IgD-negative memory B cell (primary cell): Measurements from ENCODE around the gene ZNF286A. TPM values are rescaled to one million over a fixed set of nuclear protein-coding genes. Genes with fewer than 3 reads are reported as not detected.
"Not testable (repeated sequence)": the region's sequence is repeated elsewhere in the genome, so short reads cannot be mapped to it uniquely, and the experiment has no call there.

Experiments
- H3K27ac Mint-ChIP-seq, 3 donors: one replicate each; pipeline ENCODE4 v1.8.0; 2020 to 2022; ENCODE audit warnings: mild to moderate bottlenecking in 3 of 3, mixed read lengths in 3 of 3, moderate library complexity in 1 of 3
- H3K27me3 Mint-ChIP-seq: one replicate; pipeline ENCODE4 v1.8.0; 2021; ENCODE audit warnings: mixed read lengths
- H3K36me3 Mint-ChIP-seq: one replicate; pipeline ENCODE4 v1.8.0; 2020; ENCODE audit warnings: mild to moderate bottlenecking, mixed read lengths
- H3K4me1 Mint-ChIP-seq, 3 donors: one replicate each; pipeline ENCODE4 v1.8.0; 2020 to 2022; ENCODE audit warnings: mixed read lengths in 3 of 3, mild to moderate bottlenecking in 1 of 3
- H3K4me3 Mint-ChIP-seq, 4 donors: one replicate each; pipeline ENCODE4 v1.8.0; 2020 to 2022; ENCODE audit warnings: mild to moderate bottlenecking in 4 of 4, mixed read lengths in 4 of 4, moderate library complexity in 3 of 4
- H3K9me3 Mint-ChIP-seq, 3 donors: one replicate each; pipeline ENCODE4 v1.8.0; 2020 to 2021; ENCODE audit warnings: mixed read lengths in 3 of 3, mild to moderate bottlenecking in 1 of 3
- polyA plus RNA-seq: library from polyadenylated mRNA; unstranded; fragments of 300-500 nt; fragmentation: Illumina TruSeq; gene quantifications from one replicate; pipeline ENCODE4 v1.2.3, GENCODE V29; 2021

ZNF286A gene
- polyA plus RNA-seq, 1 donor from 2014 or later, result 12.6 TPM

DNA sequence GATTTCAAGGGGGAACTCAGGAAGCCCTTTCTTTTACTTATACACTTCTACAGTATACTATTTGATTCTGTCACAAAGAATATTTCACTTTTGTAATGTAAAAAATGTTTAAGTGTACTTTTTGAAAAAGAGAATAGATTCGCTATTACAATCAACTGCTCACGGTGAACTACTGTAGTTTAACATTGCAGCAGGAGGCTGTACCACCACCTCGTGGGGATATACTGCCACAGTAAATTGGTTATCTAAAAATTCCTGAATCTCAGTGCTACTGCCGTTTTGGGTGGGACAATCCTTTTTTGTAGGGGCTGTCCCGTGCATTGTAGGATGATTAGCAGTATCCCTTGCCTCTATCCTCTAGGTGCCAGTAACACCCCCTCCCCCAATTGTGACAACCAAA is 30.0 kb upstream of the ZNF286A start:
- not testable (repeated sequence) for H3K36me3 Mint-ChIP-seq, H3K27me3 Mint-ChIP-seq, H3K4me3 Mint-ChIP-seq, H3K9me3 Mint-ChIP-seq, H3K4me1 Mint-ChIP-seq, H3K27ac Mint-ChIP-seq

DNA sequence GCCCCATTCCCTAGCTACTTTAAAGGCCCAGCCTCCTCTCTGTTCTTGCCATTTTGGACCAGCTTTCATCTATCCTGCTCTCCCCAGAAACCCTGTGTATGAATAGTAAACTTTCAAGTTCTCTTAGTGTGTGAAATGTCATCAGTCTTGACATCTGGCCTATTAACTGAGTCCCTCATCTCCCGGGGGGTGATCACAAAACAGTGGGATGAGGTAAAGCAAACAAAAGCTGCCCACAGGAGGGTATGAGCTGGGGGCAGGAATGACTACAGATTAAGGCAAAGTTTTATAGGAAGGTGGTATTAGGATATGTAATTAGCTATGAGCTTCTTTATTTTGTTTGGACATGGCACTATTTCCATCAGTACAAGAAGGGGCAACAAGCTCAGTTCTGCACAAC is 24.9 kb upstream of the ZNF286A start:
- H3K9me3 Mint-ChIP-seq, H3K4me1 Mint-ChIP-seq, H3K36me3 Mint-ChIP-seq, H3K27me3 Mint-ChIP-seq, H3K27ac Mint-ChIP-seq, H3K4me3 Mint-ChIP-seq: not testable (repeated sequence)

DNA sequence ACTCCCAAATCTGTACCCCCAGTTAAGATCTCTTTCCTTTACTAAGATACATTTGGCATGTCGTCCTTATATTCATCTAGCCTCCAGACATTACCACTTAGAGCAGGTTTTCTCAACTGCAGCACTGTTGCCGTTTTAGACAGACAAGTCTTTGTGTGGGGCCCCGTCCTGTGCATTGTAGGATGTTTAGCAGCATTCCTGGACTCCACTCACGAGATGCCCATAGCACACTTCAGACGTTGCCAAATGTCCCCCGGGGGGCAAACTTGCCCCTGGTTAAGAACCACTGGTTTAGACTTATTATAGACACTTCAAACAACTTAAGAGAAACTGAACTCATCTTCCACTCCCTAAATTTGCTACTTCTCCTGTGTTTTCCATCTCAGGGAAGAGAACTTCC is 23.6 kb upstream of the ZNF286A start:
- H3K4me3 Mint-ChIP-seq, H3K27me3 Mint-ChIP-seq, H3K9me3 Mint-ChIP-seq, H3K4me1 Mint-ChIP-seq, H3K27ac Mint-ChIP-seq, H3K36me3 Mint-ChIP-seq: not testable (repeated sequence)

DNA sequence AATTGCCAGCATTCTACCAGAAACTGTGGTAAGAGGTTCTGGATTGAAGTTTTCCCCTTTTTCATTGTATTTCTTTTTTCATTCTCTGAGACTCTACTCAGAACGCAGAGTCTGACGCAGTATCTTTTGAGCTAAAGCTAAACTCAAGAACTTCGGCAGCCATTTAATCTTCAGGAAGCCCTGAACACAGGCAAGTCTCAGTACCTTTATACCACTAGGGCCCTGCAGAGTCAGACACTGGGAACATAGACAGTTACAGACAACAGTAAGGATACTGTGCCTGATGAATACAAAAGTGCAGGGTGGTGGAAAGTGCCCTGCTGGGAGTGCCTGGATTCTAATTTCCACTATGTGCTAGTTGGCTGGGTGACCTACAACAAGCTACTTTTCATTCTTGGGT is 16.4 kb upstream of the ZNF286A start:
- Mint-ChIP-seq H3K4me3 (peak overlapping the region; percentile 69 to 98 (median 96)), H3K4me1 (peaks cover 13 to 15% (median 15%) of the 10 kb centered on the region in 3 donors)
- not testable (repeated sequence) for H3K9me3 Mint-ChIP-seq, H3K27me3 Mint-ChIP-seq, H3K27ac Mint-ChIP-seq, H3K36me3 Mint-ChIP-seq

DNA sequence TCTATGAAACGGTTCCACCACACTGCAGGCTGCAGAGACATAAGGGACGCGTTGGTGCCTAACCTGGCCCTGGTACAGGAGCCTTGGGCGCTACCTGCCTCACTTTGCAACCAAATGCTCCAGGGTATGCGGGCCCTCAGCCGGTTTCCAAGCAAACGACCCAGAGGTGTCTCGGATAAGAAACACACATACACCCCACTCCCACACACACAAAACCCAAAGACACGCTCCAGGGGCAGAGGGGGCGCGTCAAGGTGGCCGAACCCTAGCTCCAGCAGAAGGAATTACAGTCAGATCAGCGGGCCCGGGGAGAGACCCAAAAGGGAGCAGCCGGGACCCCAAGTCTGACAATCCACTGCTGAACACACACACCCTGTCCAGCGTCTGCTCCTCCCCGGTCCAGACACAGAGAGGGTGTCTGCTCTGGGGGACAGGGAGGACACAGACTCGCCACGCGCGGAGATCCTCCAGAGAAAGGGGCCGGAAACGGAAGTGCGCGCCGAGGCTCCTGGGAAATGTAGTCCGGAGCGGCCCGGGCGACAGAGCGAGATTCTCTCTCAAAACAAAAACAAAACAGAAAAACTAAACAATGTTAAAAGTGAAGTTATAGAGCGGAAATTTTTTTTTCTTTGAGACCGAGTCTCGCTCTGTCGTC is 15.6 kb upstream of the ZNF286A start, which contains the start of gene TRIM16:
Gene TRIM16 (minus strand): TSS at position 488 of the 655 bp plus-strand sequence. CDS start 32,702 bp downstream, outside the sequence.
- H3K9me3 Mint-ChIP-seq, result not testable (repeated sequence)

DNA sequence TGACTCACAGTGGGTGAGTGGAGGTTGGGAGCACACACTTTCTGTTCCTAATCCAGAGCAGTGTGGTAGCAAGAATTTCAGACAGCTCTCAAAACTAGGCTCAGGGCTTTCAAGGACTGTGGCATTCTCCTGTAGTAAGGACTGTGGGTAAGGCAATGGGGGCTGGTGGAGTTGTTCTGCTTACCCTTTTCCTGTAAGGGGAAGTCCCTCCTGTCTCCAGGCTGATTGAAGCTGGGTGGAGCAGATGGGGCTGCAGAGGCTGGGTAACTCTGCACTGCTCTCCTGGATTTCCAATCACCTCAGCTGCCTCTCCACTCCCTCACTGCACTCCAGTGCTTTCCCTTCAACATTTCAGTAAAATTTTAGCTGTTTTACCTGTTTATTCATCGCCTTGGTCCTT is 12.1 kb upstream of the ZNF286A start:
- not testable (repeated sequence) for H3K36me3 Mint-ChIP-seq, H3K9me3 Mint-ChIP-seq, H3K27ac Mint-ChIP-seq, H3K27me3 Mint-ChIP-seq
- peak overlapping the region in 1 of 4 donors; percentile 8 for H3K4me3 Mint-ChIP-seq
- H3K4me1 Mint-ChIP-seq, result peaks cover 13 to 15% (median 14%) of the 10 kb centered on the region in 3 donors

More for the DNA sequence above, 15.6 kb upstream of the ZNF286A start, which contains the start of gene TRIM16:
- not testable (repeated sequence) for H3K27me3 Mint-ChIP-seq, H3K36me3 Mint-ChIP-seq
- H3K4me1 Mint-ChIP-seq, result peaks cover 13 to 15% (median 15%) of the 10 kb centered on the region in 3 donors
- H3K4me3 Mint-ChIP-seq, result peak within 1 kb of the TSS; percentile 96 to 98 (median 96)
- H3K27ac Mint-ChIP-seq, result peak within 1 kb of the TSS; percentile 73 to 95 (median 74)

DNA sequence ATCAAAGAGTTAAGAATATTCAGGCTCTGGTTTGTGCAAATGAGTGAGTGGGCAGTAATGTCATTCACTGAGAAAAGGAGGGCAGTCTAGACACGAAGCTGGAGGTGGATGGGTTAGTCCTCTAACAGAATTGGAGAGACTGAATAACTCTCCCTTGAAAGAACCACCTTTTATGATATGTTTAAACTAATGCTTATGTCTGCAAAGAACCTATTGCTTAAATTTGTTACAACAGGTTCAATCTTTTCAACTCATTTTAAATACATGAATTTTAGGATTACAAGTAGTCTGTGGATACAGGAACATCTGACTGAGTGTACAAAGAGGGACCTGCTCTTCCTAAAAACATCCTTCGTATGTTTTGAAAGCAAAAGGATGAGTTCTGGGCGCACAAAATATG is 585 bp upstream of the ZNF286A start:
- not testable (repeated sequence) for H3K9me3 Mint-ChIP-seq, H3K36me3 Mint-ChIP-seq, H3K27me3 Mint-ChIP-seq
- H3K4me1 Mint-ChIP-seq, result peaks cover 4 to 10% (median 6%) of the 10 kb centered on the region in 3 donors
- peak overlapping the region; percentile 94 to 98 (median 96) for H3K4me3 Mint-ChIP-seq
- H3K27ac Mint-ChIP-seq, result peak overlapping the region in 1 of 3 donors; percentile 60

DNA sequence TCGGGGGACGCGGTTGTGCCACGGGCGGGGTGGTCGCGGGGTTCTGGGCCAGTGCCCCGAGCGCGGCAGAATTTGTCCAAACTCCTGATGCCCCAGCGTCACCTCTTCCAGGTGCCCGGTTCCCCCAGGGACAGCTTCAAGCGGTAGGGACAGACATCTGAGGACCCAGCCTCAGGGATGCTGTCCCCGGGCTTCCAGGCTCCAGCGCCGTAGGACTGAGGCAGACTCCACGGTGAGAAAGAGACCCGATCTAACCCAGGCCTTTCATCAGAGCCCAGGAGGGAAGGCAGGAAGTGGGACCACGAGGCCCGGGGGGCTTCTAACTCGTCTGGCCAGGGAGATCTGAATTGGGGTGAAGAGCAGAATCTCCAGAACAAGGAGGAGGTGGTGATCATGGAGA is 385 bp downstream of the ZNF286A start:
- H3K27ac Mint-ChIP-seq, result peak overlapping the region in 1 of 3 donors; percentile 91
- H3K36me3 Mint-ChIP-seq, H3K9me3 Mint-ChIP-seq, H3K27me3 Mint-ChIP-seq: not testable (repeated sequence)
- H3K4me3 Mint-ChIP-seq, result peak overlapping the region in 3 of 4 donors; percentile 94 to 96 (median 95)
- peaks cover 4 to 10% (median 6%) of the 10 kb centered on the region in 3 donors for H3K4me1 Mint-ChIP-seq

DNA sequence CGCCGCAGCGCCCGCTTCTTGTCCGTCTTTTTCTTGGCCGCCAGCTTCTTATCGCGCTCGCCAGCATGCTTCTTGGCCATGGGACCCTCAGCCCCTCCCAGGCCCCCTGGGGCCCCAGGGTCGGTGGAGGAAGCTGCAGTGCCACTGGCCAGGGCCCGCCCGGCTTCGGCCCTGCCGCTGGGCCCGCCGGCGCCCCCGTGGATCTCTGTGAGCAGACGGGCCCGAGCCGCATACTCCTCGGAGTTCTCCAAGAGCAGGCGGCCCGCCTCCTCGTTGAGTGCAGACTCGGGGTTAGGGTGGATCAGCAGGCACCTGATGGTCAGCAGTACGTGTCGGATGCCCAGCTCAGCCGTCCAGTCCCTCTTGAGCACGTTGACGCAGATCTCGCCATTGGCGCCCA is 4.7 kb downstream of the ZNF286A start:
- peaks cover 23% of the 10 kb centered on the region for H3K36me3 Mint-ChIP-seq
- H3K27me3 Mint-ChIP-seq, H3K4me3 Mint-ChIP-seq, H3K4me1 Mint-ChIP-seq, H3K27ac Mint-ChIP-seq: not testable (repeated sequence)
- peaks cover 4 to 12% (median 7%) of the 10 kb centered on the region in 3 donors for H3K9me3 Mint-ChIP-seq

DNA sequence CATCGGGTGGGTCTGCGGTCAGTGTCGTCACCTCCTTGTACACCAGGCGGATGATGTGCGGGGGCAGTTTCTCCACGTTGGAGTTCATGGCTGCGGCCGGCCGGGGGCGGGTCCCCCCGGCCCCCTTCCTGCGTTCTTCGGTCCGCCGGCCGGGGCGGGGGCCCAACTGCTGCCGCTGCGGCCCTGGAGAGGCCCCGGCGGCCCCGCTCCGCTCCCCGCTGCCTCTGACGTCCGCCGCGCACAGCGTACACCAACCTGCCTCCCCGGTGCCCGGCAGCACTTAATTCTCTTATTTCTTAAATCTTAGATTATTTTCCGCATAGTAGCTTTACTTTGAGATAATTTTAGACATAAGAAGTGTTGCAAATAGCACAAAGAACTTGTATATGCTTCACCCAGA is 5.3 kb downstream of the ZNF286A start:
- peaks cover 26% of the 10 kb centered on the region for H3K36me3 Mint-ChIP-seq
- H3K27ac Mint-ChIP-seq, H3K4me3 Mint-ChIP-seq, H3K4me1 Mint-ChIP-seq, H3K27me3 Mint-ChIP-seq: not testable (repeated sequence)
- peaks cover 4 to 17% (median 7%) of the 10 kb centered on the region in 3 donors for H3K9me3 Mint-ChIP-seq

DNA sequence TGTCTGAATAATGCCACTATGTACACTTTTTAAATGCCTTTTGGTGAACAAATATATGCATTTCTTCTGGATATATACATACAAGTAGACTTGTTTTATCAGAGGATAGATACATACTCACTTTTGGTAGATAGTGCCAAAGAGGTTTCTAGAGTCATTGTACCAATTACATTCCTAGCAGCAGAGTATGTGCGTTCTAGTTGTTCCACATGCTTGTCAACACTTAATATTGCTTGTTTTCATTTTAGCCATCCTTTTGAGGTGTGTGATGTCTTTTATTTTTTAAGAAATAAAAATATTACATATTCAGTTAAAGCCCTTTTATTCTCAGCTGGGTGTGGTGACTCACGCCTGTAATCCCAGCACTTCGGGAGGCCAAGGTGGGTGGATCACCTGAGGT is 9.3 kb downstream of the ZNF286A start:
- H3K27me3 Mint-ChIP-seq, H3K27ac Mint-ChIP-seq, H3K4me1 Mint-ChIP-seq, H3K4me3 Mint-ChIP-seq: not testable (repeated sequence)
- Mint-ChIP-seq H3K36me3 (peaks cover 24% of the 10 kb centered on the region), H3K9me3 (peaks cover 6 to 19% (median 8%) of the 10 kb centered on the region in 3 donors)

DNA sequence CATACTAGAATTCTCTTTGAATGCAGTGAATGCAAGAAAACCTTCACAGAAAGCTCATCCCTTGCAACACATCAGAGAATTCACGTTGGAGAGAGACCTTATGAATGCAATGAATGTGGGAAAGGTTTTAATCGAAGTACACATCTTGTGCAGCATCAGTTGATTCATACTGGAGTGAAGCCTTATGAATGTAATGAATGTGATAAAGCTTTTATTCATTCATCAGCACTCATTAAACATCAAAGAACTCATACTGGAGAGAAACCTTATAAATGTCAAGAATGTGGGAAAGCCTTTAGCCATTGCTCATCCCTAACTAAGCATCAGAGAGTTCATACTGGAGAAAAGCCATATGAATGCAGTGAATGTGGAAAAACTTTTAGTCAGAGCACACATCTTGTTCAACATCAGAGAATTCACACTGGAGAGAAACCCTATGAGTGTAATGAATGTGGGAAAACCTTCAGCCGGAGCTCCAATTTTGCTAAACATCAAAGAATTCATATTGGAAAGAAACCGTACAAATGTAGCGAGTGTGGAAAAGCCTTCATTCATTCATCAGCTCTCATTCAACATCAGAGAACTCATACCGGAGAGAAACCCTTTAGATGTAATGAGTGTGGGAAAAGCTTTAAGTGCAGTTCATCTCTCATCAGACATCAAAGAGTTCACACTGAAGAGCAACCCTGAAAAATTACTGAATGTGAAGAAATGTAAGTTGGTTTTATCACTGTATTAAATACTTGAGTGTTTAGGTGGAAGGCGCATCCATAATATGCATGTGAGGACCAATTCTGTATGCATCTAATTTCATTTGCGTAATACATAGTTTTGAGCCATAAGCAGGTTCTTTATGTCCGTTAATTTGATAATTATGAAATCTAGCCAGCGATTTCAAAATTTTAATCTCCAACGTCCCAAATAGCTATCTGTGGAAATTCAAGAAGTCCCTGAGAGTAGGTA is 17.3 kb downstream of the ZNF286A start:
- not testable (repeated sequence) for H3K4me1 Mint-ChIP-seq, H3K4me3 Mint-ChIP-seq, H3K36me3 Mint-ChIP-seq, H3K27me3 Mint-ChIP-seq, H3K27ac Mint-ChIP-seq
- H3K9me3 Mint-ChIP-seq, result peaks cover 5 to 15% (median 6%) of the 10 kb centered on the region in 3 donors

DNA sequence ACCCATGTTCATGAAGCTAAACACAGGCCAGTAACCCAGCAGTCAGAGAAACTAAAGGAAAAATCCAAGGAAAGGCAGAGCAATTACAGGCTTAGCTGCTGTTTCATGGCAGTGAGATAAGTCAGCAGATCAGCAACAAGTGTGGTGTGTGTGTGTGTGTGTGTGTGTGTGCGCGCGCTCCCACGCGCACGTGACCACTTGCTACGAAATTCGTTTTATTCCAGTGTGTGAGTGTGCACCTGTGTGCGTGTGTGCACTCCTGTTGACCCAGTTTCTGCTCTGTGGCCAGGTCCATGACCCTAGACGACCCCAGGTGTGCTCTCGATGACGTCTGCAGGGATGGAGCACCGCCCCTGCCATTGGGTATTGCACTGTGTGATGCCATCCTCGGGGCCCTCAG is 31.0 kb downstream of the ZNF286A start:
- not testable (repeated sequence) for H3K27me3 Mint-ChIP-seq, H3K9me3 Mint-ChIP-seq, H3K4me3 Mint-ChIP-seq, H3K27ac Mint-ChIP-seq, H3K36me3 Mint-ChIP-seq, H3K4me1 Mint-ChIP-seq

DNA sequence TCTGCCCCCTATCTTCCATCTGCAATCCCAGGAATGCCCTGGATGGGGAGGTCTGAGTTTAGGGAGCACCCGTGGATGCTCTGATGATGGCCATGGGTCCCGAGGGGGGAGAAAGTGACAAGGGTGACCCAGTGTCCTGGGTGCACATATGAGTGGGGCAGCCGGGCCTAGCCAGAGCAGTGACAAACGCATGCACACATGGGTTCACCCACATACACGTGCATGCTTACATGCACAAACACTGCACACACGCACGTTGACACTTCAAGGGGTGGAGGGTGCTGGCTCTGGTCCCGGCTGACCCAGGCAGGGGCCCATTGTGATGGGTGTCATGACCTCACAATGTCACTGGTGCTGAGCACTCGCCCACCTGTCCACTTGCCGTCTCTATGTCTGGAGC is 32.3 kb downstream of the ZNF286A start, which contains the start of gene TBC1D26:
Gene TBC1D26 (plus strand): TSS at position 384 of the 400 bp plus-strand sequence. CDS start 3,066 bp downstream, outside the sequence.
- not testable (repeated sequence) for H3K27me3 Mint-ChIP-seq, H3K36me3 Mint-ChIP-seq, H3K4me1 Mint-ChIP-seq, H3K27ac Mint-ChIP-seq, H3K4me3 Mint-ChIP-seq, H3K9me3 Mint-ChIP-seq

DNA sequence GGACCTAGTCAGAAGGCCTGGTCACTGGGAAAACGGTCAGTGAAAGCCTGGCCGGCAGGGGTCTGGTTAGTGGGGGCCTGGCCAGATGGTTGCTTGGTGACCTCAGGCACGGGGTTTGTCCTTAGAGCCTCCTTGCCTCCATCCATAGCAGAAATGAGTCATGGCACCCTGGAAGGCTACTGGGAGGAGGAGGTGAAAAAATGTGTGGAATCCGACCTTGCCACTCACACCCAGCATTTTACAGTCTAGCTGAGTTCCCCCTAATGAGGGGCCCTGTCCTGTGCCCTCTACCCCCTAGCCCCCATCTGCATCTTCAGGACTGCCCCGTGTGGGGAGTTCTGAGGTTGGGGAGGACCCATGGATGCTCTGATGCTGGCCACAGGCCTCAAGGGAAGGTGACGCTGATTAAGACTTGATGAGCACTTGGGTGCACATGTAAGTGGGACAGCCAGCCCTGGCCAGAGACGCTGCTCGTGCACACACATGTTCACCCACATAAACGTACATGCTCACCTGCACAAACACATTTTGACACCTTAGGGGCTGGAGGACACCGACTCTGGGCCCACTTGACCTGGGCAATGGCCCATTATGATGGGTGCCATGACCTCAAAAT is 33.7 kb downstream of the ZNF286A start:
- H3K27me3 Mint-ChIP-seq, H3K27ac Mint-ChIP-seq, H3K9me3 Mint-ChIP-seq, H3K4me3 Mint-ChIP-seq, H3K36me3 Mint-ChIP-seq, H3K4me1 Mint-ChIP-seq: not testable (repeated sequence)
